ENCODE results near the gene RGP1.

Gene RGP1

DNA sequence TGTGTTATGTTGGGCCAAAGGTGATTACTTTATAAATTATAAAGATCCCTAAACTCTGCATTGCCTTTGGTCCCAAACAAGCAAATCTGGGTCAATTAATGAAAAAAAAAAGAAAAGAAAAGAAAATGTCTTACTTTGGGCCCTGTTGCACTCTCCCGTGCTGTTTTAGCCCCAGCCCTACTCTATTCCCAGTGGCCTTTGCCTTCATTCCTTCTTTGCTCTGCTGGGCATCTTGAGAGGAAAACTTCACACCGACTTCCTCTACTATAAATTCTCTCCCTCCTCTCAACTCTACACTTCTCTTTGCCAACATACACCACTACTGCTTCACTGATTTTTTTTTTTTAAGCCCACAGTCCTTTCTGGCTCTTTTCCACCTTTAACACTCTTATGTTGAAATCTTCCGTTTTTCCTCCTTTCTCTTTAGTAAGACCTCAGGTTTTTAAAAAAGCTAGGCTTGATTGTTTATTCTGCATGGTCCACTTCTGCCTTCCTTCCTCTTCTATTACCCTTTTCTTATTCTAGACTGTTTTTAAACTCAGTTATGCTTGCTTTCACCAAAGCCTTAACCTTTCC, 9.5 kb downstream of the RGP1 start:
- H3K4me3 ChIP-seq (ENCODE audit: low read depth, low read length) = no peak overlapping the region
- TF ChIP-seq CTCF (IDR thresholded peaks at IDR 0.05; ENCODE audit: borderline replicate concordance, insufficient read depth, low read depth, low read length) = no peak

DNA sequence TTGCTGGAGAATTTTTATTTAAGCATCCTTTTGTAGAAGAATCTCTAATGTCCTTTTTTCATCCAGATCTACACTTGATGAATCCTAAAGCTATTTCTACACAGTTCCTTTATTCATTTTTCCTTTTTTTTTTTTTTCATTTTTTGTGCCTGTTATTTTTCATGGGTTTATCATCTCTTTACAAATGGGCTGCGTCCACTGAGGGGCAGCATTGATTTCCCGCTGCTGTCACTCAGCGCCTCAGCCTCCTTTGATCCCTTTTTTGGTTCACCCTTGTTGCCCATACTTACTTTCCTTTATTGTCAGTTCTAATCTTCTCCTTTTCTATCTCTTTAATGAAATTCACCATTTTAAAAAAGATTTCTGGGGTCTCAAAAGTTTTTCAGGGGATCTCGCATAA, 10.7 kb downstream of the RGP1 start:
- H3K4me3 ChIP-seq (ENCODE audit: low read depth, low read length) = no peak overlapping the region
- no peak for TF ChIP-seq CTCF (IDR thresholded peaks at IDR 0.05; ENCODE audit: borderline replicate concordance, insufficient read depth, low read depth, low read length)

DNA sequence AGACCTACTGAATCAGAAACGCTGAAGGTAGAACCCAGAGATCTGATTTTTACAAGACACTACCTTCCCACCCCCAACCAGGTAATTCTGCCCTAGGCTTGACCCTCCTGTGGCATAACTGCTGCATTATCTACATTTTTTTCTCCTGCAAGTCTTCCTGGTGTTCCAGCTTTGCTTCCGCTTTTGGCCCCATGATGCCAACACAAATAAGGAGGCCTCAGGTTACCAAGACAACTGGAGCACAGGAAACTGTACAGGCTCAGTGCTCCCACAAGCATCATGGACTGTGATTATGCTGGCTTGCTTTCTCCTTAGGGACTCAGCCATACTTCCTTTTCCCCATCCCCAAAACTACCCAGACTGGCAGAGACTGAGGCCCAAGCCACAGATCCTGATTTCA, 11.6 kb downstream of the RGP1 start:
- no peak overlapping the region for H3K4me3 ChIP-seq (ENCODE audit: low read depth, low read length)
- no peak for TF ChIP-seq CTCF (IDR thresholded peaks at IDR 0.05; ENCODE audit: borderline replicate concordance, insufficient read depth, low read depth, low read length)

DNA sequence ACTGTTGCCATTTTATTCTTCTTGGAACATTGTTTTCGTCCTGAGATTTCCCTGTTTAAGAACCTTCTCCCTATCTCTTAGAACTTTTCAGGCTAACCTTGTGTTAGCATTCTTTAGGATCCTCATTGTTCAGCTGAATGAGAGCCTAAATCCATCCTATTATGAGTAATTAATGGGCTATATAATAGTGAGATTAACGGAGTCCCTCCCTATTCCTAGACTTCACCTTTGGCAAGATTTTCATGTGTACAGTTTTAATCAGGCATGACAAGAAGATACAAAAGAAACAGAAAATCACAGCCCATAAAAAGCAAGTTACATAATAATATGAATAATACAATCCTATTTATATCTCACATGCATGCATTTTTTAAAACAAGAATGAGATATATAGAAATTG, 14.1 kb downstream of the RGP1 start:
- no peak for TF ChIP-seq CTCF (IDR thresholded peaks at IDR 0.05; ENCODE audit: borderline replicate concordance, insufficient read depth, low read depth, low read length)
- H3K4me3 ChIP-seq (ENCODE audit: low read depth, low read length) = no peak overlapping the region

DNA sequence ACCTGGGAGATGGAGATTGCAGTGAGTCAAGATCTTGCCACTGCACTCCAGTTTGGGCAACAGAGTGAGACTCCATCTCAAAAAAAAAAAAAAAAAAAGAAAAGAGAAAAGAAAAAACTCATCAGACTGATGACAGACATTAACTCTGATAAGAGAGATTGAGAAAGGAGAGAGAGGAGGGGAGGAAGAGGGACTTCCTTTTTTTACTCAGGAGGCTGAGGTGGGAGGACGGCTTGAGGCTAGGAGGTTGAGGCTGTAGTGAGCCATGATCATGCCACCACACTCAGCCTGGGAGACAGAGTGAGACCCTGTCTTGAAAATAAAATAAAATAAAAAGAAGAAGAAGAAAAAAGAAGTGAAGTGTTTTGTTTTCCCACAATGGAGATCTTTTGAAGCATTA, 14.7 kb downstream of the RGP1 start:
- no peak overlapping the region for H3K4me3 ChIP-seq (ENCODE audit: low read depth, low read length)
- TF ChIP-seq CTCF (IDR thresholded peaks at IDR 0.05; ENCODE audit: borderline replicate concordance, insufficient read depth, low read depth, low read length) = no peak

DNA sequence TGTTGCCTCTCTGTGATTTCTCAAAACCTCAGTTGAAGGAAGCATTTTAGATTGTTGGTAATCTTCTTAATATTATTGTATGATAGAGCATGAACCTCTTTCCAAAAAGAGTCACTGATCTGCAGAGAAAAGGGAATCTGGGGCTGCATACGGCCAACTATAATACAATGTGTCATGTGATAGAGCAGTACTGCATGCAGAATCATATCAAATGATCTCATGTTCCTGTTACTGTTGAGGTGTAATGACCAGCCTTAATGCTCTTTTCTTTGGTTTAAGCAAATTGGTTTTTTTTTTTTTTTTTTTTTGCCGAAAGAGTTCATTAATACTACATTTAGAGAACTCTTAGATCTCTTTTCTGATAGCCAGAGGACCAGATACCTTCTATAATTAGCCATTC, 17.9 kb downstream of the RGP1 start:
- TF ChIP-seq CTCF (IDR thresholded peaks at IDR 0.05; ENCODE audit: borderline replicate concordance, insufficient read depth, low read depth, low read length) = no peak
- no peak overlapping the region for H3K4me3 ChIP-seq (ENCODE audit: low read depth, low read length)

GRCh38 chr9:35767458-35767857, 18.4 kb downstream of the RGP1 start:
- no peak overlapping the region for H3K4me3 ChIP-seq (ENCODE audit: low read depth, low read length)
- TF ChIP-seq CTCF (IDR thresholded peaks at IDR 0.05; ENCODE audit: borderline replicate concordance, insufficient read depth, low read depth, low read length) = no peak

Measured in GM12875 (cell line).